Skeletal muscle cell (primary cell): ENCODE results near the gene CKLF.

Experiments
- DNase-seq: peaks from one replicate; pipeline ENCODE4 v3.0.0-alpha.2; 2010; ENCODE audit warnings: low read depth
- H3K4me3 ChIP-seq: 2 replicates; pipeline ENCODE4 v1.5.1; 2011; ENCODE audit warnings: low read depth, mild to moderate bottlenecking, control low read depth, low read length, moderate library complexity

CKLF gene

DNA sequence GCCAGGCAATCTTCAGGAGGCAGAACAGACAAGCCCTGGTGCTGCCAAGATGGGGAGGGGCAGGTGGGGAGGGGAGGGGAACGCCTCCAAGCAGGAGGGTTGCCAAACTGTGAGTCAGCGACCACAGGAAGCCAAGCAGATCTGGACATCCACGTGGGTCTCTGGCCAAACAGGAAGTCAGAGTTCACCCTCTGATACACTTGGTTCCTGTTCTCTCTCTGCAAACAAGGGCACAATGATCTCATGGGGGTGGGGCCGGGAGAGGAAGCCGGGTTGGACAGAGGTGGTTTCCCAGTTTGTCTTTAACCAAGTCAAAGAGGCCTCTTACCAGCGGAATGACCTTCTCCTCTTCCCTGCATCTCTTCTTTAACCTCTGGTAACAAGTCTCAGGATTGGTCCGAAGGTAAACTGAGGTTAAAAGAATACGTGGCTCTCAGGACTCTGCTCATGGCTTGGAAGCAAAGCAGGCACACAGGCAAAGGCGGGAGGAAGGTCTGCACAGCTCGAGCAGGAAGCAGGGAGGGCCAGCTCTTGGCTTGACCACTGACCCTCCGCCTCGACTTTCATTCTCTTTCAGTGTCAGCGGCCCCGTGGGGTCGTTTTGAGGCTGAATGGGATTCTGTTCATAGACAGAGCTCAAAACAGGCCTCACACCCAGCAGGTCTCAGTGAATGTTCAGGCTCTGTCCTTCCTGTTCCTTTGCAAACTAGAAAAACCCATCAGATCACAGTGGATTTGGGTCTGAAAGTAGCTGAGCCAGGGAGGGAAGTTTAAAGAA lies 35.4 kb upstream of the CKLF start:
- H3K4me3 ChIP-seq = no peak overlapping the region
- peak; percentile 95 for DNase-seq

DNA sequence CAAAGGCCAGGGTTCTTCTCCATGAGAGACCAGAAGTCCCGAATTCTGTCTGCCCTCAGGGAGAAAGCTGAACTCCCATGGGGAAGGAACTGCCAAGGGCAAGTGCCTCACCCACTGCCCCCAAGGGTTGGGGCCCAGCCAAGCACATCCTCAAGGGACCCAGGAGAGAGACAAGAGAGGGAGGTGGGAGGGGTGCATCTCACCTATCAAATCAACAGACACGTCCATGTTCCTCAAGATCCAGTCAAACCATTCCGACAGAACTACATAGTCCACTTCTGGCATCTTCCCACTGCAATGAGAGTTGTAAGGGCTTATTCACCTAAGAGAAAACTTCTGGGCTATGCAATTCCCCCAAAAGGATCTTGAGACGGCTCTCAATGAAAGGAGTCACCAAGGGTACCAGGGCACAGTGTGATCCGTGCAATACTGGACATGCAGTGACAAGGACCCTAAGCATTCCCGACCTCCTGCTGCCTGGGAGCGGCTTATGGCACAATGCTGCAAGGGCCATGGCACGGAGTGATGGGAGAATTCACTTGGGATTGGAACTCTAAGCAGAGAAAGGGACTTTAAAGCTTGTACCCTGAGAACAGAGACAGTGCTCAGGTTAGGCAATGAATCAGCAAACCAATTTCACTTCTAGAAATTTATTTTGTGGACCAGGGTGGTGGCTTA lies 34.7 kb upstream of the CKLF start:
- DNase-seq = no peak
- H3K4me3 ChIP-seq = no peak overlapping the region

DNA sequence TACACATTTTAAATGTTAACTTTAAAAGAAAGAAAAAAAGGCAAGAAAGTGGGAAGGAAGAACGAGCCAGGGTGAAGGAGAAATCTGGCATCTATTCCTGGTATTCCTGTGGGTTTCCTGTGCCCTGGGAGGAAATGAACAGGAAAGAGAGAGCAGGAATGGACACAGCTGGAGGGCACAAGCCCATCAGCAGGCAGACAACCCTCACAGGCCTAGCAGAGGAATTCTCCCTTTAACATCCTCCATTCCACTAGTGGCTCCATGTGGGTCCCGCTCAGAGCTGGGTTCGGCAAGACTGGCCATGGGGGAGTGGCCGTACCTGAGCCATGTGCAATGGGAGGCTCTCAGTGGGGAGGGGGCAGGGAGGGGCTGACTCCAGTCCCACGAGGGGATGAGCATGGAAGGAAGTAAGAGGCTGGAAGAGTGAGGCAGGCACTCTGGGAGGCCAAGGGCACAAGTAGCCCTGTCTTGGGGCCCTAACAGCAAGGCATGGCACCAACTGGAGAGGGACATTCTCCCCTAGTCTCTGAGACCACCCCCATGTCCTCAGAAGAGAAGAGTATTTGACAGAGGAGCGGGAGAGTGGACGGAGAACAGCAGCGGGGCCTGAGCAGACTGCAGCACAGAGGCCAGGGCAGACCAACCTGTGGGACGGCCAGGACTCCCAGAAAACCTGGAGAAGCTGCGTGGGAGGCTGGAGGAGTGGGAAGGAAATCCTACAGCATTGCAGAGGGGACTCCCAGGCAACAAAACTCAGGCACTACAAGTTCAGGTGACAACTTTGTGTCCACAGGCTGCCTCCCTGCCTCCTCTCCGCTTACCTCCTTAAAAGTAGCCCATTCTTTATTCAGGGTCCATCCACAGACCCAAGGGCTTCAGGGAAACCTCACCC lies 32.6 kb upstream of the CKLF start:
- no peak for DNase-seq
- no peak overlapping the region for H3K4me3 ChIP-seq

DNA sequence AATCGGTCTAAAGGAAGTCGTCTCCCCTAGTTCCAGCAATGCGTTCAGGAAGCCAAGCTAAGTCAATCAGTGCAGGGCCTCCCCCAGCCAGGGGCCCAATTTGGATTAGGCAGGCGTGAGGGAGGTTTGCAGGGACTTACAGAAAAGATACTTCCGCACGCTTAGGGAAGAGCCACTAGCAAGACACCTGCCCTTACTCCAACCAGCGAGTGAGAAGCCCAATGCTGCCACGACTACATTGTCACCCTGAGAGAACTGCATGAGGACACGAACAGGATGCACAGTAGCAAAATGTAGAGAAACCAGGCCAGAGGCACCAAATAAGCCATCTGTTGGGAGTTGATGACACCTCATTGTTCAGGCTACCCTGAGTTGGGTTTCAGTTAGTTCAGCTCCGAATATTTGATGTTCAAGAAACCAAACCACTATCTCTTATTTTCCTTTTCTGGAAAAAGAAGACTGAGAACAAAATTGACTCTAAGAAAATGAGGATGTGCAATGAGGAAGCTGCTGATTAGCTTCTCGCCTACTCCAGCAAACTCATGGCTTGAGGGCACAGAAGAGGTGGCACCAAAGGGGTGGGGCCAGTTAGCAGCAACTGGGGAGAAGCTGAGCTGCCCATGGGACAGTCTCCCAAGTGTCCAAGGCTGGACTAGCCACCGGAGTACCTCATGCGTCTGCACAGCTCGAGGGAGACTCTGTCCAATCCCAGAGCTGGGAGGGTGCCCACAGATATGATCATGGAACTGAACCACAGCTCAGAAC lies 31.8 kb upstream of the CKLF start:
- no peak overlapping the region for H3K4me3 ChIP-seq
- DNase-seq = no peak

DNA sequence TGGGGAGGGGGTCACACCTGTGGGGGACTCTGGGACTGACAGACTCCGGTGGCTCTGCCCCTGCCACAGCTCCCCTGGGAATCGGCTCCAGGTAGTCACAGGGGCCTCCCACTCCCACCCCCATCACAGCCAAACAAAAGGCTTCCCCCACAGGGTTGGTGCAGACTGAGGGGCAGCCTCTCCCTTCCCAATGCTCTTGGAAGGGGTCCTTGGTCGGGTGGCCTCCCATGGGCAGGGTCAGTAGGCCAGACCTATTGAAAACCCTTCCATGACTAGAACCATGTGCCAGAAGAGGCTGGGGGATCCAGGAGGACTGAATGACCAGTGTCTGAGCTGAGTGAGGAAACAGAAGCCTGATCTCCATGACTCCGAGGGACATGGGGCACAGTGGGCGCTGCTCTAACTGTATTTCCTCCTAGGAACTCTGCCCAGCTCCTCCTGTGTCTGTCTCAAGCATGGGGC lies 31.1 kb upstream of the CKLF start:
- no peak for DNase-seq
- H3K4me3 ChIP-seq = no peak overlapping the region

DNA sequence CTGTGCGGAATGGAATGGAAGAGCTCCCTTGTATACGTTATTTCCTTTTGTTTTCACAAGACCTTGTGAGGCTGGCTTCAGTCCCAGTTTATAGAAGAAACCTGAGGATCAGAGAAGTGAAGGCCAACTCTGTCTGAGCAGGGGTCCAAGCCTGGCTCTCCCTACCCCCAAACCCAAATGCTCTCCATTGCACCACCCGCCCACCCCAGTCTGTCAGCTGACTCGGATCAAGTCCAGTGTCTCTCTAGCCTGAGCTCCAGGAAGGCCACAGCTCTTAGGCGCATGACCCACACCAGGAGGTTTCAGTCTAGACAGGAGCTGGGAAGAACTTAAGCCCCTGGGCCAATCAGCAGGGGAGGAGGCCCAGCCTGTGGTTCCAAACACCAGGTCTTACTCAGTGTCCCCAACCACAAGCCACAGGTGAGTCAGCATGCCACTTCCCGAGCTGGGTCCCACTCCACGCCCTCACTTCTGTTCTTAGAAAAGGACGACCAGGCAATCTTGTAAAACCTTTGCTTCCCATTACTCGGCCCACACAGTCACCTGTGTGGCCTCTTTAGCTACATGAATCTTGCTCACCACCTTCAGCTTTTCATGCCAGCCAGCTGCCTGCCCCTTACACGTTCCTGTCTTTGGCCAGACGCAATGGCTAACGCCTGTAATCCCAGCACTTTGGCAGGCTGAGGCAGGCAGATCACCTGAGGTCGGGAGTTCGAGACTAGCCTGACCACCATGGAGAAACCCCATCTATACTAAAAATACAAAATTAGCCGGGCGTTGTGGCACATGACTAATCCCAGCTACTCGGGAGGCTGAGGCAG lies 30.2 kb upstream of the CKLF start:
- H3K4me3 ChIP-seq = no peak overlapping the region
- DNase-seq = no peak

DNA sequence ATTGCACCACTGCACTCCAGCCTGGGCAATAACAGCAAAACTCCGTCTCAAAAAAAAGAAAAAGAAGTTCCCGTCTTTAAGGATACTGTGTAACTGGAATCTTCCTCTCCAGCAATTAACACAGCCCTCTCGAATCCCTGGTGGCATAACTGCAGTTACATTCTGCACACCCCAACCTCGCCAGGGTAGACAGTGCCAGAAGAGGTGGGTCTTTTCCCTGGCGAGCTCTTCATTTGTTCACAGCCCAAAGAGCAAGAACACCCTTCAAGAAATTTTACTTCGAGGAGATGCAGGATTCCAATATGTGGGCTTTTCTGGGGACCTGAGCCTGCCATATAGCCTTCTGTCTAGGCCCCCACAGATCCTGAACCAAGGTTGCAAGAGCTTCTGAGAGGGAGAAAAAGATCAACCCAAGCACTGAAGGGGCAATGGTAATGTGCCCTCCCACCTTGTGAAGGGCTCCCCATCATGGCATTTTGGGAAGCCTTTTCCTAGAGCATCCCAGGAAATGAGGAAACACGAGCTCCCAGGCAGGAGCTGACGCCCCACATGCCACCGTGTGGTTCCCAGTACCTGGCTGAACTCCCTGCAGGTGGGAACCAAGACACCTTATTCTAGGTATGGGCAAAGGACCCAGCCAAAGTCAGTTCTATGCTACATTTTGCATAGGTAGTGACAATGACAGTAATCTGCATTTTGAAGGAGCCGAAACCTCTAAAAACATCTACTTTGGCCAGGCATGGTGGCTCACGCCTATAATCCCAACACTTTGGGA lies 29.4 kb upstream of the CKLF start:
- H3K4me3 ChIP-seq = no peak overlapping the region
- no peak for DNase-seq

DNA sequence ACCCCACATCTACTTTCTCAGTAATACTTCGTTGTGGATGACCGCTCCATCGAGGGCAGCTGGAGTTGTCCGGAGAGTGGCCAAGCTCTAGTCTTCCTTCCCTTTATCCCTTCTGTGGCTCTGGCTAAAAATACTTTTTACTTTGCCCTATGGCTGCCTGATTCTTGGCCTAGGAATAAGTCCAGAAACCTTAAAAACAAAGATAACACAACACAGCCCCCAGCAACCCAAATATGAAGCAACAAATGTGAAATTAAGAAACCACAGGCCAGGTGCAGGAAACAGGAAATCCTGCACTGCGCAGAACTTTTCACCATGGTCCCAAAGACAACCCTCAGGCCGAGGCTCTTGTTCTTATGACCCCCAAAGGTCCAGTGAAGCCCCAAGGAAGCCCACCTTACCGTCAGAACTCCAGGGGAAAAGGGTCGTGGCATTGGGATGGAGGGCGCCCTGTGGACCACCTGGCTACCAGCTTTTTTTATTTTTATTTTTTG lies 28.5 kb upstream of the CKLF start:
- no peak overlapping the region for H3K4me3 ChIP-seq
- no peak for DNase-seq

DNA sequence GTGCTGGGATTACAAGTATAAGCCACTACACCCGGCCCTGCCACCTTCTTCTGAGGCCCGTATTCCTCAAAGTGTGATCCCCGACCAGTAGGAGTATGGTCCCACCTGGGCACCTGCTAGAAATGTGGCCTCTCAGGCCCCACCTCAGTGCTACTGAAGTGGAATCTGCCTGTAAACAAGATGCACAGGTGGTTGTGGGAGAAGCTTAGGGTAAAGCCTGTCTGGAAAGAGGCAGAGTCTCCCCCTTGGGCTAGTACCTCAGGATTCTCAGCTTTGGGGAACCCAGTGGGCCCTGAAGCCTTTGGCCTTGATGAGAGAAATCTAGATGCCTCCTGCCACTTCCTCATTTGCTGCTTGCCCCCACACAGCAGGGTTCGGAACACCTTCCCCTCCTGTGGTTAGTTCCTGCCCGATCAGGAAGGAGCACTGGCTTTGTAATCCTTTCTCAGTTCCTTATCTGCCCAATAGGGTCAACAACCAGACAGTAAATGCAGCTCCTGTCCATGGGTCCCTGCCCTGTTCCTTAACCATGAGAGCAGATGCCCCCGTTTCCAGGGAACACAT lies 27.7 kb upstream of the CKLF start:
- DNase-seq = no peak
- no peak overlapping the region for H3K4me3 ChIP-seq

DNA sequence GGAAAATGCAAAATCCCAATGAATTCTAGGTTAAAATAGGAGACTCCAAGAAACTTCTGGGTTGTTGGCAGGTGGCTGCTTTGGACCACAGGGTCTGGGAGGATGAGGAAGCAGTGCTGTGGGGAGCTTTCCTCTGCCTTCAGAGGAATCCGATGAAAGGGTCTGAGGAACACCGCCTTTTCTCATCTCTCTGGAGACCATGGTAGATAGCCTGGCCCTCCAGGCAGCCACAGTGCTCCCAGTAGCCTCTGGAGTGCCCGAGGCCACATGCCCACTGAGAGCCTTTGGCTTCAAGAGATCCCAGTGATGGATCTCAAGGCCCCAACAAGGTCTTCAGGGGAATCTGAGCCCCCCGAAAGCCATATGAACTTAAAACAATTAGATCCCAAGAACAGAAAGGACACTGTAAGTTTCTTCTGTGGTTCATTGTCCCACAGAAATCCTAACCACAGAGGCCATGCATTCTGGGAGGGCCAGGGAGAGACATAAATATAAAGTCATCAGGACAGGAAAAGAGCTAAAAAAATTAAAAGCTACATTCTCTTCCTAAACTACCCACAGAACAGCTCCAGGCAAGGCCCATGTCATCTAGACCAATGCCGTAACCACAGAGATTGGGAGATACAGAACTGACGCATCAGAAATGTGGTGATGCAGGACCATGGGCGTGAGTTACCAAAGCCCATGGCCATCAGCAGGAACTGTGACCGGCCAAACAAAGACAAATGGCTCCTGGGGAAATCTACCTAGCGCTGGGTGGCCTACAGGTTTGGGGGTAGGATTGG lies 26.8 kb upstream of the CKLF start:
- H3K4me3 ChIP-seq = no peak overlapping the region
- no peak for DNase-seq

DNA sequence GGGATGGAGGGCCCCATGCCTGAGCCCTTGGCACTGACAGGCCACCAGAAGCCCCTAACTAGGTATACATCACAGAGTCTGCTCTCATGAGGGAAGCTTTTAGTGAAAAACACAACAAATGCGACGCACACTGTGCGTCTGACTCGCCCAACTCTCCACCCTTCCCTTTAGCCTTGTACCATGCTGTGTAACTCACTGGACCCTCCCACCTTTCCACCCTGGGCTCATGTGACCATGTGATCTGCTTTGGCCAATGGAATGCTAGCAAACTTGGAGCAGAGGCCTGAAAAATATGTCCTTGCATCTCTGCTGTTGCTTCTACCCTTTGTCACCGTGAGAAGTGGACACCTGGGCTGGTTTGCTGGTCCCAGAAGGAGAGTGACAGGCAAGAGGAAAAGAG lies 24.1 kb upstream of the CKLF start:
- no peak for DNase-seq
- H3K4me3 ChIP-seq = no peak overlapping the region

DNA sequence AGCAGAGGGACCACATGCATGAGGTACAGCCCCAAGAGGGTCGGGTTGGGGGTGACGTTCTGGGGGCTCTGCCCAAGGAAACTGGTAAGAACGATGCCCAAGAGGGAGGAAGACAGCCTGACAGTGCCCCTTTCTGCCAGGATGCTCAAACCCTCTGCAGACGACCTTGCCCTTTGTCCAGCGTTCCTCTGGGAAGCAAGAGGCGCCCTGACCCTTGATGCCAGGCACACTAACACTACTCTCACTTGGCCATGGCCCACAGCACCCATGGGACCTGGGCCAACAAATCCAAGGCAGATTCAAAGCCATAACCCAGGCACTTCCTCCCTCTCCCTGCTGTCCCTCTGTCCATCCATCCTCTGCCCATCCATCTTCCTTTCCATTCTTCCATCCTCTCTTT lies 22.9 kb upstream of the CKLF start:
- DNase-seq = no peak
- H3K4me3 ChIP-seq = no peak overlapping the region

DNA sequence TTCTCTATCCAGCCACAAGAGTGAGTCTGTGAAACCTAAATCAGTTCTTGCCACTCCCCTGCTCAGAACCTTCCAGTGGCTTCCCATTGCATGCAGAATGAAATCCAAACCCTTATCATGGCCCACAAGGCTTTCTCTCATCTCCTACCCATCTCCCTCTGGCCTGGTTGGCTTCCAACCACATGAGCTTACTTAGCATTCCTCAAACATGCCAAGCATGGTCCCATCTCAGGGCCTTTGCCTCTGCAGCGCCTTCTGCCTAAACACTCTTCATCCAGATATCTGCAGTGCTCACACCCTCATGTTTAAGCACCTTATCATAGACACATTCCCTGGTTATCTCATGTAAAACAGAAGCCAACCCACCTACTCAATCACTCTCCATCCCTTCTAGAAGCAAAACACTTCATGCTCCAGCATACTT lies 18.0 kb upstream of the CKLF start:
- no peak for DNase-seq
- no peak overlapping the region for H3K4me3 ChIP-seq

DNA sequence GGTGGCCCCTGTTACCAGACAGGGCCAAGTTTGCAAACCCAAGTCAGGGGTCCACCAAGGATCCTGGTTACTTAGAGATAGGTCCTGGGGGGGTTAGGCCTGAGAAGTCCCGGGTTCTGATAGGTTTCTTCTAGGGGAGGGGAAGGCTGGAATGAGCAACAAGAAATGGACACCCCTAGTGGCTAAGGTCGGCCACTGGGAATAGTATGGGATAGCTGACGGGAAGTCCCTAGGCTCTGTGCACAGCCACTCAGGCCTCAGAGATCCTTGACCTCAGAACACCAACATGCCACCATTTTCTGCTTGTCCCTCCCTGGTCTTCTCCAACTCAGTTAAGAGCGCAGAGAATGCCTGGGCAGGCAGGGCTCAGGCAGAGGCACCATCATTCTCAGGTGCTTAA lies 15.9 kb upstream of the CKLF start:
- H3K4me3 ChIP-seq = no peak overlapping the region
- no peak for DNase-seq

DNA sequence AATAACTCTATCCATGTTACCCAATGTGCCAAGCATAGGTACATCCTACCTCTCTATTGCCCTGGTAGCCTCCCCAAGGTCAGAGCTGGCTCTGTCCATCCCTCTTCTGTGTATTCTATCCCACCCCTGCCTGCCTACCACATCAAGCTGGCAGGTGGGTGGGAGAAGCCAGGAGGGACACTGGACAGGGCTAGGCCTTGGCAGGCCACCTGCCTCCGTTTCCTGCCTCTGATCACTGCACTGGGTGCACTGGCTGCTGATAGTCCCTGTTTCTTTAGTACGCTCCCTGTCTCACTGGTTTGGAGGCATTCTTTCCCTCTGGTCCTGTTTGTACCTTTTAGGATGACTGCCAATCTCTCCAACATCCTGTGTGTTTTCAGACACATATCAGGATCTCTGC lies 15.1 kb upstream of the CKLF start:
- DNase-seq = no peak

DNA sequence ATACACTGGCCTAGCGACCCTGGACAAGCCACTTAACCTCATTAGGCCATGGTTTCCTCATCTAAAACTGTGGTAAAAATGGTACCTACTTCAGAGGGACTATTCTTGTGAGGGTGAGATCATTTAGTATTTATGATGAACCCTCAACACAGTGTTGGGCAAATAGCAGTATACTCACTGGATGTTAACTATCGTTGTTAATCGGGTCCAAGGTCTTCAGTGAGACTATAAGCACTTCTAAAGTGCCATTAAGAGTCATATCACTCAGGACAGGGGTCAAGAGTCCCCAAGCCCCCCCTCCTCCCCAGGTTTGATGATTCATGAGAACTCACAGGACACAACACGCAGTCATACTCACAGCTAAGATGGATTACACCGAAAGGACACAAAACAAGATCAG lies 13.5 kb upstream of the CKLF start:
- DNase-seq = no peak

More for the DNA sequence above, 15.1 kb upstream of the CKLF start:
- no peak overlapping the region for H3K4me3 ChIP-seq

More for the DNA sequence above, 13.5 kb upstream of the CKLF start:
- H3K4me3 ChIP-seq = no peak overlapping the region
